H9 (cell line): ENCODE data around the gene GRIK4. TPM values are rescaled to one million over a fixed set of nuclear protein-coding genes. Genes with fewer than 3 reads are reported as not detected.

ENCODE experiments used
- DNase-seq: peaks from one replicate; pipeline ENCODE4 v3.0.0-alpha.2; 2017
- H2AFZ ChIP-seq: one replicate; pipeline ENCODE4 v1.6.1; 2013; ENCODE audit warnings: mild to moderate bottlenecking, low read length, control low read depth, moderate library complexity
- H2AK5ac ChIP-seq: 2 replicates; pipeline ENCODE4 v1.6.1; 2013; ENCODE audit warnings: low read length, control low read depth, mixed read lengths; ENCODE audit not compliant: insufficient read length
- H2BK120ac ChIP-seq: one replicate; pipeline ENCODE4 v1.6.1; 2013; ENCODE audit warnings: low read depth, mild to moderate bottlenecking, low read length, control low read depth, inconsistent platforms; ENCODE audit not compliant: poor library complexity, severe bottlenecking
- H2BK12ac ChIP-seq: 2 replicates; pipeline ENCODE4 v1.6.1; 2013; ENCODE audit warnings: low read length, control low read depth, mixed read lengths, low read depth; ENCODE audit not compliant: insufficient read length
- H2BK15ac ChIP-seq: 2 replicates; pipeline ENCODE4 v1.6.1; 2013; ENCODE audit warnings: low read depth, low read length, control low read depth
- H2BK20ac ChIP-seq: one replicate; pipeline ENCODE4 v1.6.1; 2013; ENCODE audit warnings: low read depth, mild to moderate bottlenecking, low read length, control low read depth, inconsistent platforms; ENCODE audit not compliant: poor library complexity, severe bottlenecking
- H2BK5ac ChIP-seq: 2 replicates; pipeline ENCODE4 v1.6.1; 2013; ENCODE audit warnings: low read length, control low read depth, mixed read lengths; ENCODE audit not compliant: insufficient read length
- H3K14ac ChIP-seq: 2 replicates; pipeline ENCODE4 v1.6.1; 2013; ENCODE audit warnings: low read length, control low read depth; ENCODE audit not compliant: insufficient read depth
- H3K18ac ChIP-seq: 2 replicates; pipeline ENCODE4 v1.6.1; 2013; ENCODE audit warnings: low read depth, mild to moderate bottlenecking, mixed read lengths, low read length, control low read depth; ENCODE audit not compliant: insufficient read length
- H3K23ac ChIP-seq: 2 replicates; pipeline ENCODE4 v1.6.1; 2013; ENCODE audit warnings: low read length, control low read depth, mixed read lengths, low read depth; ENCODE audit not compliant: insufficient read length
- H3K23me2 ChIP-seq: 2 replicates; pipeline ENCODE4 v1.6.1; 2013; ENCODE audit warnings: low read depth, mild to moderate bottlenecking, mixed read lengths, low read length, control low read depth; ENCODE audit not compliant: insufficient read length, poor library complexity, severe bottlenecking
- H3K27ac ChIP-seq: 2 replicates; pipeline ENCODE4 v1.5.1; 2013; ENCODE audit warnings: low read length, control low read depth, mixed read lengths, low read depth; ENCODE audit not compliant: insufficient read length
- H3K27me3 ChIP-seq: 2 replicates; pipeline ENCODE4 v1.6.1; 2013; ENCODE audit warnings: low read length, control low read depth, inconsistent platforms; ENCODE audit not compliant: insufficient read depth
- H3K4ac ChIP-seq: 2 replicates; pipeline ENCODE4 v1.6.1; 2013; ENCODE audit warnings: low read depth, mild to moderate bottlenecking, control low read depth, inconsistent platforms, low read length, moderate library complexity
- H3K4me1 ChIP-seq: 2 replicates; pipeline ENCODE4 v1.6.1; 2013; ENCODE audit warnings: low read length, control low read depth, inconsistent platforms; ENCODE audit not compliant: insufficient read depth
- H3K4me2 ChIP-seq: 2 replicates; pipeline ENCODE4 v1.6.1; 2013; ENCODE audit warnings: low read length, control low read depth, mixed read lengths; ENCODE audit not compliant: insufficient read length, insufficient read depth
- H3K56ac ChIP-seq: 2 replicates; pipeline ENCODE4 v1.6.1; 2013; ENCODE audit warnings: low read depth, mild to moderate bottlenecking, mixed read lengths, low read length, control low read depth; ENCODE audit not compliant: insufficient read length
- H3K79me1 ChIP-seq: 2 replicates; pipeline ENCODE4 v1.6.1; 2013; ENCODE audit warnings: low read depth, mild to moderate bottlenecking, moderate library complexity, low read length, control low read depth, inconsistent platforms; ENCODE audit not compliant: insufficient read depth, poor library complexity, severe bottlenecking
- H3K79me2 ChIP-seq: 2 replicates; pipeline ENCODE4 v1.6.1; 2013; ENCODE audit warnings: low read length, control low read depth, inconsistent platforms; ENCODE audit not compliant: insufficient read depth
- H3K9ac ChIP-seq: 2 replicates; pipeline ENCODE4 v1.6.1; 2013; ENCODE audit warnings: low read length, control low read depth, mixed read lengths; ENCODE audit not compliant: insufficient read length; ENCODE audit errors: extremely low read depth
- H3K9me3 ChIP-seq: one replicate; pipeline ENCODE4 v1.6.1; 2013; ENCODE audit warnings: low read depth, low read length, inconsistent platforms; ENCODE audit not compliant: control insufficient read depth
- H3T11ph ChIP-seq: one replicate; pipeline ENCODE4 v1.6.1; 2013; ENCODE audit warnings: mild to moderate bottlenecking, low read length, control low read depth, inconsistent platforms
- H4K20me1 ChIP-seq: one replicate; pipeline ENCODE4 v1.6.1; 2013; ENCODE audit not compliant: control insufficient read depth, insufficient read length, insufficient read depth
- H4K5ac ChIP-seq: 2 replicates; pipeline ENCODE4 v1.6.1; 2013; ENCODE audit warnings: low read depth, mild to moderate bottlenecking, mixed read lengths, low read length, control low read depth; ENCODE audit not compliant: insufficient read length
- H4K8ac ChIP-seq: replicated peaks from 2 replicates; pipeline ENCODE4 v1.6.1; 2013; ENCODE audit warnings: low read length, control low read depth, mixed read lengths, low read depth; ENCODE audit not compliant: insufficient read length
- H4K91ac ChIP-seq: 2 replicates; pipeline ENCODE4 v1.6.1; 2013; ENCODE audit warnings: low read depth, mild to moderate bottlenecking, moderate library complexity, mixed read lengths, low read length, control low read depth; ENCODE audit not compliant: insufficient read length
- H3K27ac Mint-ChIP-seq, 3 experiments: 2 replicates in 2 of 3; 3 replicates in 1 of 3; pipeline ENCODE4 v1.8.0; 2020 to 2021; ENCODE audit warnings: mixed read lengths in 3 of 3, mild to moderate bottlenecking in 1 of 3, moderate library complexity in 1 of 3
- H3K27me3 Mint-ChIP-seq: 2 replicates; pipeline ENCODE4 v1.8.0; 2021; ENCODE audit warnings: low read depth, mild to moderate bottlenecking, moderate library complexity, mixed read lengths
- H3K36me3 Mint-ChIP-seq, 3 experiments: 2 replicates in 2 of 3; 3 replicates in 1 of 3; pipeline ENCODE4 v1.8.0; 2020 to 2021; ENCODE audit warnings: low read depth in 3 of 3, mixed read lengths in 3 of 3; ENCODE audit not compliant: insufficient read depth in 1 of 3
- H3K4me1 Mint-ChIP-seq, 2 experiments: 2 replicates each; pipeline ENCODE4 v1.8.0; 2020; ENCODE audit warnings: mixed read lengths in 2 of 2
- H3K4me3 Mint-ChIP-seq, 2 experiments: 2 replicates in 1 of 2; 3 replicates in 1 of 2; pipeline ENCODE4 v1.8.0; 2020 to 2021; ENCODE audit warnings: mild to moderate bottlenecking in 2 of 2, mixed read lengths in 2 of 2, moderate library complexity in 1 of 2
- H3K9me3 Mint-ChIP-seq, 2 experiments: 2 replicates in 1 of 2; 3 replicates in 1 of 2; pipeline ENCODE4 v1.8.0; 2020; ENCODE audit warnings: mild to moderate bottlenecking in 2 of 2, mixed read lengths in 2 of 2, moderate library complexity in 1 of 2
- WGBS: extraction: QIAGEN DNeasy Blood & Tissue Kit; methylation state at CpG from one replicate; pipeline ENCODE4 v1.1.7; 2013; ENCODE audit warnings: missing lambda C conversion rate, low lambda C conversion rate, mixed read lengths; ENCODE audit not compliant: insufficient read length; ENCODE audit errors: extremely low coverage; 5-methylcytosine and 5-hydroxymethylcytosine counted together
- total RNA-seq: library from RNA; stranded (reverse); gene quantifications from 2 replicates; pipeline ENCODE4 v1.2.1, GENCODE V29; 2021
- TF ChIP-seq, protein P1 (sequence below): fragments of 200-600 bp; sonication (generic); conservative IDR thresholded peaks from 3 replicates; pipeline ENCODE4 v1.8.0; 2021; ENCODE audit warnings: antibody characterized with exemption, mild to moderate bottlenecking

Gene GRIK4
- total RNA-seq, 1 experiment from 2014 or later: 2.3 TPM

DNA sequence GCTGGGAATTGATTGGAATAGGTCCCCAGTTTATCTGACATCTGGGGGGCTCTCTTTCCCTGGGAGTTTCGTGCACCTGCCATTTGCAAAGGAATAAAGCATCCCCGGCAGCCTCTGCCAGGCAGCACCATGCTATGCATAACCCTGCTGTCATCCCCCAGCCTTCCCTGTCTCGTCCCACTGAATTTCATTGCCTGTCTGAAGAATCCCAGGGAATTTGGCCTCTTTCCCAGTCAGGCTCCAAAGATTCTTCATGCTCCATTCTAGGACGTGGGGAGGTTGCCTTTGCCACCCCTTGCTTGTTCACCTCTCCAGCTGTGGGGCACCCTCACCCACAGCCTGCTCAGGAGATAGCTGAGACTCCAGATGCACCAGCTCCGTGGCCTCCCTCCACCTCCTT is 317.3 kb downstream of the GRIK4 start:
- Histone ChIP-seq H3T11ph (no peak overlapping the region), H4K5ac (no peak overlapping the region), H3K18ac (no peak overlapping the region), H3K4me2 (no peak overlapping the region), H2BK20ac (no peak overlapping the region), H3K79me1 (no peaks in the 10 kb centered on the region), H3K27ac (no peak overlapping the region), H3K9ac (no peak overlapping the region), H2BK15ac (no peak overlapping the region), H3K27me3 (no peaks in the 10 kb centered on the region), H3K23me2 (no peaks in the 10 kb centered on the region), H4K8ac (no peak overlapping the region), H4K91ac (no peak overlapping the region), H3K23ac (no peak overlapping the region), H3K4me1 (no peaks in the 10 kb centered on the region), H2BK120ac (no peak overlapping the region), H3K4ac (no peak overlapping the region), H3K14ac (no peak overlapping the region), H3K56ac (no peak overlapping the region), H2AK5ac (no peak overlapping the region), H3K79me2 (no peaks in the 10 kb centered on the region), H2BK5ac (no peak overlapping the region), H2AFZ (no peak overlapping the region), H3K9me3 (no peaks in the 10 kb centered on the region), H4K20me1 (no peaks in the 10 kb centered on the region), H2BK12ac (no peak overlapping the region)
- Mint-ChIP-seq H3K9me3 (no peaks in the 10 kb centered on the region), H3K4me3 (no peak overlapping the region), H3K36me3 (no peaks in the 10 kb centered on the region), H3K27me3 (no peaks in the 10 kb centered on the region; the same call in 1 of the 2 replicates), H3K27ac (peak overlapping the region in 1 of 3 experiments; percentile 68; a peak in 1 of 7 replicates), H3K4me1 (peaks cover 3 to 12% of the 10 kb centered on the region in 2 experiments)
- TF ChIP-seq, protein P1, sequence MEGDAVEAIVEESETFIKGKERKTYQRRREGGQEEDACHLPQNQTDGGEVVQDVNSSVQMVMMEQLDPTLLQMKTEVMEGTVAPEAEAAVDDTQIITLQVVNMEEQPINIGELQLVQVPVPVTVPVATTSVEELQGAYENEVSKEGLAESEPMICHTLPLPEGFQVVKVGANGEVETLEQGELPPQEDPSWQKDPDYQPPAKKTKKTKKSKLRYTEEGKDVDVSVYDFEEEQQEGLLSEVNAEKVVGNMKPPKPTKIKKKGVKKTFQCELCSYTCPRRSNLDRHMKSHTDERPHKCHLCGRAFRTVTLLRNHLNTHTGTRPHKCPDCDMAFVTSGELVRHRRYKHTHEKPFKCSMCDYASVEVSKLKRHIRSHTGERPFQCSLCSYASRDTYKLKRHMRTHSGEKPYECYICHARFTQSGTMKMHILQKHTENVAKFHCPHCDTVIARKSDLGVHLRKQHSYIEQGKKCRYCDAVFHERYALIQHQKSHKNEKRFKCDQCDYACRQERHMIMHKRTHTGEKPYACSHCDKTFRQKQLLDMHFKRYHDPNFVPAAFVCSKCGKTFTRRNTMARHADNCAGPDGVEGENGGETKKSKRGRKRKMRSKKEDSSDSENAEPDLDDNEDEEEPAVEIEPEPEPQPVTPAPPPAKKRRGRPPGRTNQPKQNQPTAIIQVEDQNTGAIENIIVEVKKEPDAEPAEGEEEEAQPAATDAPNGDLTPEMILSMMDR: no peak
- WGBS: no CpG with 5 or more reads among the region's 5 CpGs
- no peak for DNase-seq
